Measurements from ENCODE around the gene BCL2L11.

Gene BCL2L11

DNA sequence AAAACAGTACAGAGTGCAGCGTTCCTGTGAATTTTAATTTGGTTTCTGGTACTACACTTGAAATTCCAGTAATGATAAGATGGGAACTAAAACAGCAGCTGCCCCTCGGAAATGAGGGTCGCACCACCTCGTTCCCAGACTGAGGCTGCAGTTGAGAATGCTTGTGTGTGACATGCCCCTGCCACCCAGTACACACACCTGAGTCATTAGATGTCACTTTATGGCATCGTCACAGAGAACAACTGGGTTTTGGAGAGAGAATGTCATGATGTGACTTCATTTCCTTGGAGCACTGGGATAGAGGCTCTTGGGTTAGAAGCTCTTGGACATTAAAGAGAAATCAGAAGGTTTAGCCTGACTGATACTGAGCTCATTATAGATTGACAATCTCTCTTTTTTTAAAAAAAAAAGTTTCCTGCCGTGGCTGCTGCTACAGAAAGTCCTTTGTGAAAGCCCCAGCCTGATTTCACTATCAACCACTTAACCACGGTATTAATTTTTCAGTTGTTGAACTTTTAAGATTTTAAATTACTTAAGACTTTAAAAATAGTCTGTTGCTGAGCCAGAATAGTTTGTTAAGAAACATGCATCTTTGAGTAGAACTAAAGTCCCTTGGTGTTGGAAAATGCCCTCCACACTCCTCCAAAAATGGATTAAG, 24.5 kb downstream of the BCL2L11 start:
- DNase-seq = no peak

DNA sequence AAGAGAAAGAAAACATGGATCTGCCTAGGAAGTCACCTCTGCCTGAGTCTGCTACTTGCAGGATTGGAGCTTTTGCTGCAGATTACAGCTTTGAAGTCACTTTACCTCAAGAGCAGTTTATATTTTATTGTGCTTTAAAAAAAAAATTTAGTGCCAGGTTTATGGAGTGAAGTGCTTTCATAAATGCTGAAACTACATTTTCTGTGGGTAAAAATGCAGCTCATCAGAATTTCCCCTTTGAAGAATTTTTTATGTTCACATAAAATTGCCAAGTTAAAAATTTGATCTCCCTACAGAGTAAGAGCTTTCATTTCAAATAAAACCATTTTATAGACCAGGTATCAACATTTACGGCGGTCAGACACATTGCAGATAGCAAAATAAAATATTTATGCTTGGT, 25.2 kb downstream of the BCL2L11 start:
- no peak for DNase-seq

- DNase-seq = no peak
Measured at GRCh38 chr2:111148225-111148873, 27.6 kb downstream of the BCL2L11 start.

GRCh38 chr2:111148925-111149324, 28.2 kb downstream of the BCL2L11 start:
- DNase-seq = no peak

- DNase-seq = no peak
Measured at GRCh38 chr2:111149882-111150455, 29.3 kb downstream of the BCL2L11 start.

- DNase-seq = no peak
Measured at GRCh38 chr2:111154758-111155157, 34.0 kb downstream of the BCL2L11 start.

DNA sequence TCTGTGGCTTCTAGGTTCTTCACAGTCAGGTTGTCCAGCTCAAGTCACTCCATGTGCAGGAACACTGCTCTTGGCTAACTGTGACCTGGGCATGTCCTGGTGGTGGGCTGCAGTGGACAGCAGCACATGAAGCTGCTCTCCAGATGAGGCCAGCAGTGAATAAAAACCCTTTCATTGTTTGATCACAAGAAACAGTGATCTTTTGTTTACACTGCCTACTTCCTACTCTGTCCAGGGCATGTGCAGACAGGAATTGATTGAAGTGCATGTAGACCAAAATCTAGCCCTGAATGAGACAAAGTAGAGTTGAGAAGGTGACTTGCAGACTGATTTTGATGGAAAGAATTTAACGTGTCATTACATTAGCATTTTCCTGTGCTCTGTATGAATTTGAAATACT, 34.9 kb downstream of the BCL2L11 start:
- no peak for DNase-seq

DNA sequence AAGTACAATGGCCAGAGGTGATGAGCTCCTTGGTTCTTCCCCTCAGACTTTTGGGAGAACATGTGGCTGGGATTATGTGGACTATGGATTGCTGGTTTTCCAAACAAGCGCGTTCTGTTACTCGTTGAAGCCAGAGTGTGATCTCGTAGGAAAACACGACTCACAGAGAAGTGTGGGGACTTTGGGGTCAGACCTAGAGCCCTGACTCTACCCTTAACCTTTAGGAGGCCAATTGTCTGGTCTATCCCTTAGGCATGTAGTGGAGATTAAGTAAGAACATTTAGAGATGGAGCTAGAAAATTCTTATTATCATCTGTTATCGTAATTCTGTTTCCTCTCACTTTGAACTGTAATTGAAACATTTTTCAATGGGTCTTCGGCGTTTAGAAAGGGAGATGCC, 35.8 kb downstream of the BCL2L11 start:
- DNase-seq = no peak

- DNase-seq = no peak
Measured at GRCh38 chr2:111157071-111157661, 36.5 kb downstream of the BCL2L11 start.

GRCh38 chr2:111157798-111158197, 37.1 kb downstream of the BCL2L11 start:
- DNase-seq = no peak

DNA sequence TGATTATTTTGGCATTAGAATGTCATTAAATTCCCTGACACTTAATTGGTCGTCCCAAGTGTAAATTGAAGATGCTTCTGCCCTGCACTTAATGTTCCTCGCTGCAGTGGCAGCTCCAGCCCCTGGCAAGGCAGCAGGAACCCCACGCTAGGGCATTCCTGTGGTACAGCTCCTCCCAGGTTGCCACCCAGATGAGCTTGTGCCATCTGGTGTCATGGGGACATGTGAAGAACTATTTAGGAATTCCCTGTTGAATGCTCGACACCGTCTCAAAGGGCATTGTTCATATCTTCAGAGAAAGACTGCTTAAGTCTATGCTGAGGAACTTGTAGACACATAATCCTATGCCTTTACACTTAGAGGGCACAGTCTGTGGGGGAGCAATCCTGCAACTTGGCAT, 38.9 kb downstream of the BCL2L11 start:
- DNase-seq = no peak

DNA sequence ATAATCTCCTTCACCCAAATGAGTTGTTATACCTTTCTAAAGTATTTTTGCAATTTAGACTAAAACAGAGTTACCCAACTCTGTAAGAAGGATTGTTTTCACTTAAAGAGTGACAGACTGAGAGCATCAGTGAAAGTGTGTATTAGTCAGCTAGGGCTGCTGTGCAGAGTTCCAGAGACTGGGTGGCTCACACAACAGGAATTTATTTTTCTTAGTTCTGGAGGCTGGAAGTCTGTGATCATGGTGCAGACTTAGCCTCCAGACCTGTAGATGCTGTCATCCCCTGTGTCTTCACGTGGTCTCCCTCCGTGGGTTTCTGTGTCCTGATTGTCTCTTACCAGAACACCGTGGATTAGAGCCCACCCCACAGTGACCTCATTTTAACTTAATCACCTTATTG, 40.0 kb downstream of the BCL2L11 start:
- peak; percentile 91 for DNase-seq

GRCh38 chr2:111161971-111162370, 41.3 kb downstream of the BCL2L11 start:
- no peak for DNase-seq

- DNase-seq = no peak
Measured at GRCh38 chr2:111162718-111163331, 42.1 kb downstream of the BCL2L11 start.

DNA sequence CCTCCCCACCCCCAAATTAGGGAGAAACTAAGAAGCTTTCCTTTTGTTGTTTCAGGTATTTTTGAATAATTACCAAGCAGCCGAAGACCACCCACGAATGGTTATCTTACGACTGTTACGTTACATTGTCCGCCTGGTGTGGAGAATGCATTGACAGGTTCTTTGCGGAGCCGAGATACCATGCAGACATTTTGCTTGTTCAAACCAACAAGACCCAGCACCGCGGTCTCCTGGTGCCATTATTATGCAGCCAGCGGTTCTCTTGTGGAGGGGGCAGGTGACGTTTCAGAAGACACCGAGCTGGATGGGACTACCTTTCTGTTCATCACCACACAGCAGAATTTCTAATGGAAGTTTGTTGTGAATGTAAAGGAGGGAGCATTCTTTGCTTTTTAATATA, 43.4 kb downstream of the BCL2L11 start:
- DNase-seq = no peak

DNA sequence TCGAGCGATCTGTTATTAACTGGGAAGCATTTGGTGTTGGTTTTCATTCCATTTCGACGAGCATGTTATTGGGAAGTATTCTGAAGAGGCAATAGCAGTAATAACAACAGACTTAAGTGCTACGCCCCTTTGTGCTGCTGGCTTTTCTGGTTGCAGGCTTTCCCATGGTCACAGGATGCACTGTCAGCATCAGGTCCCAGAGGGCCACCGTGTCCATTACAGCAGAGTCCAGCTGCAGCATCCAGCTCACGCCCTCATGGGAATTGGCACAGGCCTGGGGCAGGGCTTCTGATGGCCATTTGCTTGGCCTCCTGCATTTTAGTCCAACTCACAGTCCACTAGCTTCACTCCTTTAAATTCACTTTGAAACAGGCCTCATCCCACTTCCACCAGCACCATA, 44.4 kb downstream of the BCL2L11 start:
- DNase-seq = no peak

DNA sequence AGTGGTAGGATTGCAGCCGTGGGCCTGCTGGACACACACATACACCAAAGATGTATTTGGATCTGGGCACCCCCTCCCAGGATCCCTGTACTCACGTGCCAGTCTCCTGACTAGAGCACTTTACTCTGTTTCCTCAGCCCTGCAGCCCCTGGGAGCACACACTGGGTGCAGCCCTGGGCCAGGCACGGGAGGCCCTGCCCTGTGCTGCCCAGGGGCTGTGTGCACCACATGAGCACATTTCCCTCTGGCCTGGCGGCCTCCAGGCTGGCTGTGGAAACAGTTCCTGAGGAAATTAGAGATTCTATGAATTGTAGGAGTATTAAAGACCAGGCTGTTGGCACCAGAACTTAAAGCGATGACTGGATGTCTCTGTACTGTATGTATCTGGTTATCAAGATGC, 45.4 kb downstream of the BCL2L11 start:
- no peak for DNase-seq

- DNase-seq = no peak
Measured at GRCh38 chr2:111167076-111167862, 46.6 kb downstream of the BCL2L11 start.

DNA sequence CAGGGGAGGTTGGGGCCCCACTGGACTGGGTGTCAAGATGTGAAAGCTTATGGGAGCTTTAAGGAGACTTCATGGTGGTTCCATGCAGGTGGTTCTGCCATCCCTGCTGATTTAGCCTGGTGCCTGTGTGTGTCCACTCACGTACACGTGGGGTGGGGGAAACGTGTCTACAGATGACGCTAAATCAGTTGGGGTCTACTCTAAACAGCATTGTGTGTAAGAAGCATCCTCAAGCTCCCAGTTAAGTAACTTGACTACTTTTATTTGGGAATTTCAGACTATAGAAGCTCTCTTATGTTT, 47.1 kb downstream of the BCL2L11 start:
- no peak for DNase-seq

- DNase-seq = peak; percentile 76
Measured at GRCh38 chr2:111168528-111169239, 48.0 kb downstream of the BCL2L11 start.

DNA sequence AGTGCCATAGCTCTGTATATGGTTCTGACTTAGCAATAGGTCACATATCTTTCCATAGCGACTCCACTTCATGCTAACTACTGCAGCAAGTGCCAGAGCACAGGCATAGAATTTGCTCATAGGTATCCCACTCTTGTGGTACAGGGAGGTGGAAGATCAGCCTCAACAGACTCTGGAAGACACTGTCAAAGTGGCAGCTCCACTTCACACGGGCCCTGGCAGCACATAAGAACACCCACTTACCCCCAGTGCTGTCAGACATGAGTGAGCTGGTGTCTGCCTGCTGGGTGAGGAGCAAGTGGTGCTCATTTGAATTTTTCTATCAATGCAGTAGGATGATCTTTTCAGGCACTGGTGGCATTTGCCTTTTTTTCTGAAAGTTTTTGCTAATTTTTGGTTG, 48.6 kb downstream of the BCL2L11 start:
- DNase-seq = no peak

GRCh38 chr2:111169924-111170323, 49.2 kb downstream of the BCL2L11 start:
- DNase-seq = no peak

All from EL (cell line).